Neuronal stem cell (in vitro differentiated cells): ENCODE data around the gene EAF1.

Source experiments
- DNase-seq: peaks from one replicate; pipeline ENCODE4 v3.0.0-alpha.2; 2013; ENCODE audit warnings: low spot score
- H2AFZ ChIP-seq: one replicate; pipeline ENCODE4 v1.6.1; 2013; ENCODE audit warnings: mild to moderate bottlenecking, low read length, inconsistent platforms
- H2AK5ac ChIP-seq: 2 replicates; pipeline ENCODE4 v1.6.1; 2013; ENCODE audit warnings: low read depth, mild to moderate bottlenecking, inconsistent platforms, low read length, moderate library complexity, mixed read lengths
- H2BK120ac ChIP-seq: 2 replicates; pipeline ENCODE4 v1.6.1; 2013; ENCODE audit warnings: low read depth, mild to moderate bottlenecking, inconsistent platforms, low read length, moderate library complexity, mixed read lengths
- H2BK12ac ChIP-seq: one replicate; pipeline ENCODE4 v1.6.1; 2013; ENCODE audit warnings: low read length, inconsistent platforms
- H2BK15ac ChIP-seq: 2 replicates; pipeline ENCODE4 v1.6.1; 2013; ENCODE audit warnings: mild to moderate bottlenecking, low read length, inconsistent platforms, mixed read lengths
- H2BK5ac ChIP-seq: one replicate; pipeline ENCODE4 v1.6.1; 2013; ENCODE audit warnings: inconsistent platforms, mild to moderate bottlenecking, low read length, moderate library complexity
- H3K14ac ChIP-seq: one replicate; pipeline ENCODE4 v1.6.1; 2013; ENCODE audit warnings: low read length, inconsistent platforms
- H3K18ac ChIP-seq: 2 replicates; pipeline ENCODE4 v1.6.1; 2013; ENCODE audit warnings: low read length, inconsistent platforms
- H3K23ac ChIP-seq: 2 replicates; pipeline ENCODE4 v1.6.1; 2013; ENCODE audit warnings: low read depth, mild to moderate bottlenecking, mixed read lengths, low read length, inconsistent platforms; ENCODE audit not compliant: poor library complexity
- H3K27ac ChIP-seq: replicated peaks from 3 replicates; pipeline ENCODE4 v1.5.1; 2013; ENCODE audit warnings: low read length, inconsistent platforms
- H3K27me3 ChIP-seq, 3 experiments: 2 replicates each; pipeline ENCODE4 v1.6.1; 2013; ENCODE audit warnings: low read length in 3 of 3, mild to moderate bottlenecking in 2 of 3, inconsistent platforms in 1 of 3, low read depth in 1 of 3, mixed read lengths in 1 of 3, moderate library complexity in 1 of 3; ENCODE audit not compliant: control insufficient read depth in 3 of 3, insufficient read depth in 3 of 3
- H3K36me3 ChIP-seq, 2 donors: replicated peaks in 1 of 2; 2 replicates each; pipeline ENCODE4 v1.6.1; 2013; ENCODE audit warnings: low read length in 2 of 2; ENCODE audit not compliant: control insufficient read depth in 2 of 2, insufficient read depth in 2 of 2
- H3K4ac ChIP-seq: 2 replicates; pipeline ENCODE4 v1.6.1; 2013; ENCODE audit warnings: inconsistent platforms, mild to moderate bottlenecking, low read length, moderate library complexity
- H3K4me1 ChIP-seq, 2 donors: 1 replicate in 1 of 2; 2 replicates in 1 of 2; pipeline ENCODE4 v1.6.1; 2013; ENCODE audit warnings: low read length in 2 of 2, low read depth in 1 of 2; ENCODE audit not compliant: control insufficient read depth in 2 of 2, insufficient read depth in 1 of 2
- H3K4me2 ChIP-seq: one replicate; pipeline ENCODE4 v1.6.1; 2013; ENCODE audit warnings: mild to moderate bottlenecking, low read length, inconsistent platforms; ENCODE audit not compliant: insufficient read depth, poor library complexity, severe bottlenecking
- H3K4me3 ChIP-seq, 2 donors: 2 replicates each; pipeline ENCODE4 v1.5.1; 2013; ENCODE audit warnings: low read length in 2 of 2, mild to moderate bottlenecking in 2 of 2, inconsistent platforms in 1 of 2, moderate library complexity in 1 of 2
- H3K79me1 ChIP-seq: one replicate; pipeline ENCODE4 v1.6.1; 2013; ENCODE audit warnings: low read depth, mild to moderate bottlenecking, inconsistent platforms, low read length, moderate library complexity
- H3K9ac ChIP-seq: one replicate; pipeline ENCODE4 v1.6.1; 2013; ENCODE audit warnings: mild to moderate bottlenecking, low read depth, low read length, inconsistent platforms; ENCODE audit not compliant: poor library complexity
- H3K9me3 ChIP-seq, 2 donors: replicated peaks in 1 of 2; 2 replicates each; pipeline versions ENCODE3 to v1.6.1; 2013; ENCODE audit warnings: low read length in 2 of 2, mild to moderate bottlenecking in 2 of 2, inconsistent platforms in 1 of 2, low read depth in 1 of 2, mixed read lengths in 1 of 2, moderate library complexity in 1 of 2; ENCODE audit not compliant: control insufficient read depth in 2 of 2, insufficient read depth in 1 of 2
- H4K8ac ChIP-seq: one replicate; pipeline ENCODE4 v1.6.1; 2013; ENCODE audit warnings: low read depth, mild to moderate bottlenecking, inconsistent platforms, low read length, moderate library complexity
- H4K91ac ChIP-seq: one replicate; pipeline ENCODE4 v1.6.1; 2013; ENCODE audit warnings: low read length, low read depth, mild to moderate bottlenecking, inconsistent platforms; ENCODE audit not compliant: poor library complexity
- WGBS, 2 donors: extraction: QIAGEN DNeasy Blood & Tissue Kit; methylation state at CpG; one replicate each; pipeline ENCODE4 v1.1.7; 2013; ENCODE audit warnings: missing lambda C conversion rate in 2 of 2, mixed read lengths in 1 of 2; ENCODE audit not compliant: insufficient read length in 2 of 2, insufficient replicate concordance in 1 of 2; ENCODE audit errors: extremely low coverage in 2 of 2; 5-methylcytosine and 5-hydroxymethylcytosine counted together

Gene EAF1

GRCh38 chr3:15470849-15471248, 43.5 kb downstream of the EAF1 start:
- H4K91ac ChIP-seq: no peak overlapping the region
- H3K14ac ChIP-seq: no peak overlapping the region
- H4K8ac ChIP-seq: no peak overlapping the region
- no peaks in the 10 kb centered on the region for H3K36me3 ChIP-seq
- no peak overlapping the region for H3K4me2 ChIP-seq
- no peak overlapping the region for H3K4me3 ChIP-seq
- H3K9me3 ChIP-seq: no peaks in the 10 kb centered on the region
- no peaks in the 10 kb centered on the region for H3K27me3 ChIP-seq
- H2BK12ac ChIP-seq: no peak overlapping the region
- no peak overlapping the region for H2BK5ac ChIP-seq
- no peak overlapping the region for H3K18ac ChIP-seq
- DNase-seq: no peak
- no peak overlapping the region for H2BK15ac ChIP-seq
- H3K4ac ChIP-seq: no peak overlapping the region
- no peak overlapping the region for H2AK5ac ChIP-seq
- no peak overlapping the region for H2BK120ac ChIP-seq
- H2AFZ ChIP-seq: no peak overlapping the region
- H3K9ac ChIP-seq: no peak overlapping the region
- no peaks in the 10 kb centered on the region for H3K4me1 ChIP-seq
- no peaks in the 10 kb centered on the region for H3K79me1 ChIP-seq
- no peak overlapping the region for H3K27ac ChIP-seq
- no peak overlapping the region for H3K23ac ChIP-seq
- no CpG with 5 or more reads among the region's 2 CpGs for WGBS, 2 donors

- H2AK5ac ChIP-seq: no peak overlapping the region
- H3K4me1 ChIP-seq: no peaks in the 10 kb centered on the region
- no peak overlapping the region for H4K8ac ChIP-seq
- no peak overlapping the region for H3K4ac ChIP-seq
- H2BK12ac ChIP-seq: no peak overlapping the region
- no peak for DNase-seq
- H3K18ac ChIP-seq: no peak overlapping the region
- no peak overlapping the region for H3K4me2 ChIP-seq
- H2AFZ ChIP-seq: no peak overlapping the region
- H3K36me3 ChIP-seq: no peaks in the 10 kb centered on the region
- no peak overlapping the region for H3K9ac ChIP-seq
- no peak overlapping the region for H3K4me3 ChIP-seq
- H3K9me3 ChIP-seq: no peaks in the 10 kb centered on the region
- no peak overlapping the region for H3K14ac ChIP-seq
- no peak overlapping the region for H3K23ac ChIP-seq
- no peaks in the 10 kb centered on the region for H3K79me1 ChIP-seq
- no peaks in the 10 kb centered on the region for H3K27me3 ChIP-seq
- WGBS, 2 donors: no CpG with 5 or more reads among the region's 3 CpGs
- H3K27ac ChIP-seq: no peak overlapping the region
- no peak overlapping the region for H2BK15ac ChIP-seq
- H4K91ac ChIP-seq: no peak overlapping the region
- no peak overlapping the region for H2BK120ac ChIP-seq
- H2BK5ac ChIP-seq: no peak overlapping the region
Observed at GRCh38 chr3:15471861-15472260, 44.5 kb downstream of the EAF1 start.

GRCh38 chr3:15475161-15475560, 47.8 kb downstream of the EAF1 start:
- H3K79me1 ChIP-seq: no peaks in the 10 kb centered on the region
- H2BK12ac ChIP-seq: no peak overlapping the region
- H3K36me3 ChIP-seq: no peaks in the 10 kb centered on the region
- peak overlapping the region; percentile 14 for H3K9ac ChIP-seq
- no peak overlapping the region for H3K23ac ChIP-seq
- H3K18ac ChIP-seq: no peak overlapping the region
- H3K4me2 ChIP-seq: no peak overlapping the region
- H2AK5ac ChIP-seq: no peak overlapping the region
- H4K91ac ChIP-seq: no peak overlapping the region
- WGBS, 2 donors: no CpG with 5 or more reads among the region's 5 CpGs
- no peak overlapping the region for H2BK5ac ChIP-seq
- no peak overlapping the region for H2AFZ ChIP-seq
- no peak overlapping the region for H3K4me3 ChIP-seq
- H2BK120ac ChIP-seq: no peak overlapping the region
- peaks cover 0 to 6% of the 10 kb centered on the region in 2 donors for H3K4me1 ChIP-seq
- H3K4ac ChIP-seq: no peak overlapping the region
- H3K27ac ChIP-seq: no peak overlapping the region
- H3K9me3 ChIP-seq: no peaks in the 10 kb centered on the region
- H2BK15ac ChIP-seq: no peak overlapping the region
- no peak overlapping the region for H3K14ac ChIP-seq
- H4K8ac ChIP-seq: no peak overlapping the region
- H3K27me3 ChIP-seq: no peaks in the 10 kb centered on the region
- no peak for DNase-seq

GRCh38 chr3:15476378-15476777, 49.0 kb downstream of the EAF1 start:
- Histone ChIP-seq H4K91ac (no peak overlapping the region), H3K27me3 (no peaks in the 10 kb centered on the region), H3K4me1 (peaks cover 0 to 6% of the 10 kb centered on the region in 2 donors), H3K14ac (no peak overlapping the region), H3K4me2 (no peak overlapping the region), H3K27ac (no peak overlapping the region), H2AK5ac (no peak overlapping the region), H3K4ac (no peak overlapping the region), H2BK120ac (no peak overlapping the region), H3K18ac (no peak overlapping the region), H3K23ac (no peak overlapping the region), H2BK15ac (no peak overlapping the region), H3K4me3 (no peak overlapping the region), H3K36me3 (no peaks in the 10 kb centered on the region), H3K79me1 (no peaks in the 10 kb centered on the region), H3K9ac (no peak overlapping the region), H3K9me3 (no peaks in the 10 kb centered on the region), H2AFZ (no peak overlapping the region), H4K8ac (no peak overlapping the region), H2BK5ac (no peak overlapping the region), H2BK12ac (no peak overlapping the region)
- no CpG with 5 or more reads among the region's 3 CpGs for WGBS, 2 donors
- no peak for DNase-seq
